Measurements from ENCODE around the gene HECW1.
A peak's percentile ranks its signal among the peaks of the same experiment; 100 is the strongest.

HECW1 gene

GRCh38 chr7:43438897-43439479, 326.5 kb downstream of the HECW1 start:
- no peak for DNase-seq (ENCODE audit: low read depth)

- peak; percentile 45 for DNase-seq (ENCODE audit: low read depth)
These were observed 327.4 kb downstream of the HECW1 start for GRCh38 chr7:43439631-43440401.

GRCh38 chr7:43441231-43442130, 329.0 kb downstream of the HECW1 start:
- no peak for DNase-seq (ENCODE audit: low read depth)

- DNase-seq (ENCODE audit: low read depth) = no peak
These were observed 330.9 kb downstream of the HECW1 start for GRCh38 chr7:43443381-43443780.

GRCh38 chr7:43444711-43445578, 332.5 kb downstream of the HECW1 start:
- DNase-seq (ENCODE audit: low read depth) = no peak

GRCh38 chr7:43449577-43449976, 337.1 kb downstream of the HECW1 start:
- no peak for DNase-seq (ENCODE audit: low read depth)

GRCh38 chr7:43450894-43451293, 338.4 kb downstream of the HECW1 start:
- no peak for DNase-seq (ENCODE audit: low read depth)

GRCh38 chr7:43454936-43455518, 342.6 kb downstream of the HECW1 start:
- peak; percentile 28 for DNase-seq (ENCODE audit: low read depth)

GRCh38 chr7:43456200-43456599, 343.8 kb downstream of the HECW1 start:
- no peak for DNase-seq (ENCODE audit: low read depth)

- no peak for DNase-seq (ENCODE audit: low read depth)
These were observed 346.0 kb downstream of the HECW1 start for GRCh38 chr7:43458330-43459018.

- no peak for DNase-seq (ENCODE audit: low read depth)
These were observed 346.5 kb downstream of the HECW1 start for GRCh38 chr7:43459019-43459337.

- DNase-seq (ENCODE audit: low read depth) = no peak
These were observed 348.4 kb downstream of the HECW1 start for GRCh38 chr7:43460733-43461348.

GRCh38 chr7:43461349-43462024, 349.0 kb downstream of the HECW1 start:
- DNase-seq (ENCODE audit: low read depth) = no peak

GRCh38 chr7:43462836-43463235, 350.4 kb downstream of the HECW1 start:
- peak; percentile 60 for DNase-seq (ENCODE audit: low read depth)

GRCh38 chr7:43463401-43463980, 351.0 kb downstream of the HECW1 start:
- DNase-seq (ENCODE audit: low read depth) = peak; percentile 56

- DNase-seq (ENCODE audit: low read depth) = peak; percentile 8
These were observed 353.4 kb downstream of the HECW1 start for GRCh38 chr7:43465581-43466554.

GRCh38 chr7:43467406-43467805, 355.0 kb downstream of the HECW1 start:
- DNase-seq (ENCODE audit: low read depth) = peak; percentile 36

- no peak for DNase-seq (ENCODE audit: low read depth)
These were observed 355.4 kb downstream of the HECW1 start for GRCh38 chr7:43467846-43468245.
